NT2/D1 (cell line): ENCODE results near the gene GRAMD2B.
"Not testable (repeated sequence)": the region's sequence is repeated elsewhere in the genome, so short reads cannot be mapped to it uniquely, and the experiment has no call there.

Experiments used
- DNase-seq: peaks from one replicate; pipeline ENCODE4 v3.0.0-alpha.2; 2011; ENCODE audit warnings: low read depth, low spot score
- H3K27me3 ChIP-seq: 2 replicates; pipeline ENCODE4 v1.6.0; 2011; ENCODE audit warnings: mild to moderate bottlenecking; ENCODE audit not compliant: insufficient read length, insufficient read depth
- H3K36me3 ChIP-seq: 2 replicates; pipeline ENCODE4 v1.6.1; 2011; ENCODE audit warnings: mild to moderate bottlenecking, low read length, mixed read lengths; ENCODE audit not compliant: insufficient read depth, insufficient read length
- H3K4me1 ChIP-seq: 2 replicates; pipeline ENCODE4 v1.5.1; 2011; ENCODE audit not compliant: insufficient read depth, insufficient read length
- H3K4me3 ChIP-seq: 2 replicates; pipeline ENCODE4 v1.5.1; 2011; ENCODE audit warnings: low read depth; ENCODE audit not compliant: insufficient read length
- H3K9ac ChIP-seq: 2 replicates; pipeline ENCODE4 v1.6.0; 2011; ENCODE audit warnings: low read depth; ENCODE audit not compliant: insufficient read length
- H3K9me3 ChIP-seq: 2 replicates; pipeline ENCODE4 v1.5.1; 2011; ENCODE audit warnings: mild to moderate bottlenecking, low read length; ENCODE audit not compliant: insufficient read depth
- SUZ12 ChIP-seq: IDR thresholded peaks from 2 replicates; pipeline ENCODE4 v1.6.1; 2011; ENCODE audit not compliant: insufficient read length, insufficient read depth; ENCODE audit errors: extremely low read depth
- YY1 ChIP-seq: IDR thresholded peaks from 2 replicates; pipeline ENCODE4 v1.6.1; 2011; ENCODE audit not compliant: insufficient read length, insufficient read depth
- ZNF274 ChIP-seq: IDR thresholded peaks from 2 replicates; pipeline ENCODE4 v1.6.1; 2011; ENCODE audit warnings: mild to moderate bottlenecking, low read depth, low read length

GRAMD2B gene

DNA sequence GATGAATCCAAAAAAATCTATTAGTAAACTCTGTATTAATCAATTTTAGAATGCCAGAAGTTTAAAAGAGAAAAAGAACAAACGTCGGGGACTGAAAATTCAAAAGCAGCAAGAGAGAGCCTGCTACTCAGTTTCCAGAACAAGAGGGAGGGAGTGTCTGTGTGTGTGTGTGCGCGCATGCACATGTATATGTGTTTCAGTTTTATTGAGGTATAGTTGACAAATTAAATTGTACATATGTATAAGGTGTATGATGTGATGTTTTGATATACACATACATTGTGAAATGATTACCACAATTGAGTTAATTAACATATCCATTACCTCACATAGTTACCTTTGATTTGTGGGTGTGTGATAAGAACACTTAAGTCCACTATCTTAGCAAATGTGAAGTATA is 27.6 kb upstream of the GRAMD2B start:
- Histone ChIP-seq H3K9ac (no peak overlapping the region), H3K4me3 (no peak overlapping the region)
- TF ChIP-seq ZNF274 = no peak
- no peak for TF ChIP-seq SUZ12
- no peak for TF ChIP-seq YY1

DNA sequence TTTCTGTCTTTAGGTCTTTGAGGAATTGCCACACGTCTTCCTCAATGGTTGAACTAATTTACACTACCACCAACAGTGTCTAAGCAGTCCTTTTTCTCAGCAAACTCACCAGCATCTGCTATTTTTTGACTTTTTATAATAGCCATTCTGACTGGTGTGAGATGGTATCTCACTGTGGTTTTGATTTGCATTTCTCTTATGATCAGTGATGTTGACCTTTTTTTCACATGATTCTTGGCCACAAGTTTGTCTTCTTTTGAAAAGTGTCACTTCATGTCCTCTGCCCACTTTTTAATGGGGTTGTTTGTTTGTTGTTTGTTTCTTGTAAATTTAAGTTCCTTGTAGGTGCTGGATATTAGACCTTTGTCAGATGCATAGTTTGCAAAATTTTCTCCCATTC is 26.5 kb upstream of the GRAMD2B start:
- not testable (repeated sequence) for H3K4me1 ChIP-seq, H3K36me3 ChIP-seq, DNase-seq, H3K4me3 ChIP-seq, H3K9ac ChIP-seq, H3K27me3 ChIP-seq
- peaks cover 17% of the 10 kb centered on the region for H3K9me3 ChIP-seq

More for the DNA sequence above, 27.6 kb upstream of the GRAMD2B start:
- Histone ChIP-seq H3K4me1 (no peaks in the 10 kb centered on the region), H3K36me3 (no peaks in the 10 kb centered on the region), H3K9me3 (peaks cover 12% of the 10 kb centered on the region), H3K27me3 (no peaks in the 10 kb centered on the region)
- DNase-seq = no peak

DNA sequence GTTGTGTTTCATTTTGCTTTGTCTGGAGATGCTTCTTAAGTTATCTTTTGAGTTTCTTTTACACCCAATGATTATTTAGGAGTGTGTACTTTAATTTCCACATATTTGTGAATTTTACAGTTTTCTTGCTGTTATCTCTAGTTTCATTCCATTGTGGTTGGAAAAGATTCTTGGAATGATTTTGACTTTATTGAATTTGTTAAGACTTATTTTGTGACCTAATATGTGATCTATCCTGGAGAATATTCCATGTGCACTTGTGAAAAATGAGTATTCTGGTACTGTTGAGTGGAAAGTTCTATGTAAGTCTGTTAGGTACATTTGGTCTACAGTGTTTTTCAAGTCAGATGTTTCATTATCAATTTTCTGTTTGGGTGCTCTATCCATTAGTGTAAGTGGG is 24.4 kb upstream of the GRAMD2B start:
- Histone ChIP-seq H3K4me3 (no peak overlapping the region), H3K4me1 (no peaks in the 10 kb centered on the region), H3K27me3 (no peaks in the 10 kb centered on the region), H3K36me3 (no peaks in the 10 kb centered on the region), H3K9ac (no peak overlapping the region), H3K9me3 (peaks cover 17% of the 10 kb centered on the region)
- no peak for DNase-seq
- TF ChIP-seq SUZ12 (no peak), ZNF274 (no peak), YY1 (no peak)

DNA sequence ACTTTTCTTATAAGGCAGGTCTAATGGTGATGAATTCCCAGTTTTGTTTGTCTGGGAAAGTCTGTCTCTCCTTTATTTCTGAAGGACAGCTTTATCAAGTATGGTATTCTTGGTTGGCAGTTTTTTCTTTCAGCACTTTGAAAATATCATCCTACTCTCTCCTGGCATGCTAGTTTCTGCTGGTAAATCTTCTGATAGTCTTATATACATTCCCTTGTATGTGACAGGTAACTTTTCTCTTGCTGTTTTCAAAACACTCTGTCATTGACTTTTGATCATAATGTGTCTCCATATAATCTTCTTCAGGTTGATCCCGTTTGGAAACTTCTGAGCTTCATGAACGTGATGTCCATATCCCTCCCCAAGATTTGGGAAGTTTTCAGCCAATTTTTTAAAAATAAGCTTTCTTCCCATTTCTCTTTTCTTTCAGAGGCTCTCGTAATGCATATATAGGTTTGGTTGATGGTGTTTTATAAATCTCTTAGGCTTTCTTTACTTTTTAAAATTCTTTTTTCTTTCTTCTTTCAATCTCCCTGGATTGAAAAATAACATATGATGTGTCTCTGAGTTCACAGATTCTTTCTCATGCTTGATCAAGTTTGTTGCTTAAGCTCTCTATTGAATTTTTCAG is 22.5 kb upstream of the GRAMD2B start:
- H3K4me3 ChIP-seq = no peak overlapping the region
- H3K27me3 ChIP-seq = no peaks in the 10 kb centered on the region
- no peak overlapping the region for H3K9ac ChIP-seq
- no peaks in the 10 kb centered on the region for H3K4me1 ChIP-seq
- peaks cover 17% of the 10 kb centered on the region for H3K9me3 ChIP-seq
- TF ChIP-seq ZNF274 = no peak
- no peak for TF ChIP-seq YY1
- no peak for TF ChIP-seq SUZ12
- no peak for DNase-seq
- H3K36me3 ChIP-seq = no peaks in the 10 kb centered on the region

DNA sequence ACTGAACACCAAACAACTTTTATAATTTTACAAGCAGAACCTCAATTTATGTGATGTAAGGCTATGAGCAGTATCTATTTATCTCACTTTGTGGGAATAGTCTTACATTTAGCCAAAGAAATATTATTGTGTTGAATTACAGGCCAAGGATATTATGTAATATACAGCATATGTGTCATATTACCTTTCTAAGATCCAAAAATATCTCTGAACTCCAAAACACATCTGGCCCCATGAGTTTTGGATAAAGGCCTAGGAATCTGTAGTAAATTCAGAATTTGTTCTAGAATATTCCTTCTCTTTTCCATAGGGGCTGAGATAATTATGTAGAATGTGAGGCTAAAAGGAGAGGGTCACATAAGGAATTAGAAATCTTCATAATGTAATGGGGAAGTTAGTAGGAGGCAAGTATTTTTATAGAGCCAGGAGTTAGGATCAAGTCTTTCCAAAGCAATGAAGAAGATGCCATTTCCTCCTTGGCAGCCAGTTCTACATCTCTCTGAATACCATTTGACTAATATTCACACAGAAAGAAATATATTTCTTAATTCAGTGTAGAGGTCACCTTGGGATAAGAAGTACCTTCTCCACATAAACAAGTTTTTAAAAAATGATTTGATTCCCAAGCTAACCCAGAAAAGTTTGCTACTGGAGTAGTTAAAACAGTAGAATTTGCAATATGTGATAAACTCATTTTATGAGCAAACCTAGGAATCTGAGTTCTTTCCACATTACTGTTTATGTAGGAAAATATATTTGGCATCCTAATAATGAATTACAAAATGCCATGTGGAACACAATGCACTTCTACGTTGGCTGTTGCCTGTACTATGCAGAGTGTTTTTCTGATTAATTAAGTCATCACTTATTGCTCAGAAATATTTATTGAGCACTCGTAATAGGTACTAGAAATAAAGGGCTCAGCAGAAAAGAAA is 20.3 kb upstream of the GRAMD2B start:
- no peaks in the 10 kb centered on the region for H3K27me3 ChIP-seq
- no peak overlapping the region for H3K4me3 ChIP-seq
- no peak for TF ChIP-seq SUZ12
- TF ChIP-seq YY1 = no peak
- no peak for TF ChIP-seq ZNF274
- no peak overlapping the region for H3K9ac ChIP-seq
- no peak for DNase-seq
- H3K36me3 ChIP-seq = no peaks in the 10 kb centered on the region
- no peaks in the 10 kb centered on the region for H3K4me1 ChIP-seq
- peaks cover 17% of the 10 kb centered on the region for H3K9me3 ChIP-seq

DNA sequence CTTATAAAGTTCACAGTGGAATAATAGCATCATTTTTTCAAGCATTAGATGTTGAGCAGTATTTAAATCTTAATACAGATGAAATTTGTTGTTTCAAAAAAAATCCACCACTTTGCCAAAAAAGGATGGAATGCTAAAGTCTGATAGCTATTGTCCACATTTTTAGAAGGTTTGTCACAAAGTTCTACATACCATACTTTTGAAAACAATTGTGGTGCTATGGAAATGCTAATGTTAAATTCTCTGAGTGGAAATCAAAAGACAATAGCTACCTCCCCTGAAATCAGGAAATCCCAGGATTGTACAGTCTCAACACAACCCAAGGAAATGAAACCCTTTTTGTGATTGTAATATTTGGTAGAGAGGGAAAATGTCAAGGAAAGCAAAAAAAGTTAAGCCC is 19.3 kb upstream of the GRAMD2B start:
- TF ChIP-seq SUZ12 (no peak), YY1 (no peak), ZNF274 (no peak)
- Histone ChIP-seq H3K27me3 (no peaks in the 10 kb centered on the region), H3K9ac (no peak overlapping the region)

DNA sequence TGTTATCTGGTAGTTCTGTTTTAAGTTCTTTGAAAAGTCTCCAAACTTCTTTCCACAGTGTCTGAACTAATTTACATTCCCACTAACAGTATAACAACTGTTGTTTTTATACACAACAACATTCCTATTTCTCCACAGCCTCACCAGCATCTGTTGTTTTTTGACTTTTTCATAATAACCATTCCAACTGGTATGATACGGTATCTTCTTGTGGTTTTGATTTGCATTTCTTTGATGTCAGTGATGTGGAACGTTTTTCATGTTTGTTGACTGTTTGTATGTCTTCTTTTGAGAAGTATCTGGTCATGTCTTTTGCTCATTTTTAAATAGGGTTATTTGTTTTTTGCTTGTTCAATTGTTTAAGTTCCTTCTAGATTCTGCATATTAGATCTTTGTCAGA is 12.6 kb upstream of the GRAMD2B start:
- TF ChIP-seq YY1 (no peak), ZNF274 (no peak), SUZ12 (no peak)
- H3K4me1 ChIP-seq = no peaks in the 10 kb centered on the region
- no peak overlapping the region for H3K4me3 ChIP-seq
- DNase-seq = no peak
- no peak overlapping the region for H3K9ac ChIP-seq
- H3K36me3 ChIP-seq = no peaks in the 10 kb centered on the region
- H3K27me3 ChIP-seq = no peaks in the 10 kb centered on the region
- no peaks in the 10 kb centered on the region for H3K9me3 ChIP-seq

More for the DNA sequence above, 19.3 kb upstream of the GRAMD2B start:
- Histone ChIP-seq H3K4me1 (no peaks in the 10 kb centered on the region), H3K36me3 (no peaks in the 10 kb centered on the region), H3K4me3 (no peak overlapping the region), H3K9me3 (peaks cover 17% of the 10 kb centered on the region)
- DNase-seq = no peak
